GM18519 (cell line): ENCODE results near the gene TTLL8.

Experiments used
- ATAC-seq: cut with Tn5 transposase; IDR thresholded peaks from one replicate; pipeline ENCODE4 v1.9.1; 2021; ENCODE audit warnings: mild to moderate bottlenecking, moderate library complexity; ENCODE audit not compliant: unreplicated experiment, low FRiP score

Gene TTLL8

GRCh38 chr22:50022171-50022819 is 35.8 kb downstream of the TTLL8 start:
- ATAC-seq = no peak

GRCh38 chr22:50020606-50021005 is 37.5 kb downstream of the TTLL8 start:
- no peak for ATAC-seq

- no peak for ATAC-seq
Measured at GRCh38 chr22:50019316-50019715, 38.8 kb downstream of the TTLL8 start.

GRCh38 chr22:50018608-50019285 is 39.4 kb downstream of the TTLL8 start:
- no peak for ATAC-seq

- ATAC-seq = no peak
Measured at GRCh38 chr22:50017701-50018224, 40.3 kb downstream of the TTLL8 start.

GRCh38 chr22:50016988-50017700 is 41.0 kb downstream of the TTLL8 start:
- no peak for ATAC-seq

GRCh38 chr22:50016308-50016987 is 41.6 kb downstream of the TTLL8 start:
- ATAC-seq = no peak

GRCh38 chr22:50015451-50016307 is 42.4 kb downstream of the TTLL8 start:
- ATAC-seq = no peak

GRCh38 chr22:50014655-50015401 is 43.3 kb downstream of the TTLL8 start:
- ATAC-seq = no peak

GRCh38 chr22:50014053-50014501 is 44.0 kb downstream of the TTLL8 start:
- ATAC-seq = no peak

- ATAC-seq = no peak
Measured at GRCh38 chr22:50012211-50013181, 45.6 kb downstream of the TTLL8 start, which contains the start of gene IL17REL. IL17REL (minus strand) TSS chr22:50012765; CDS start chr22:50012646, 119 bp downstream.

- no peak for ATAC-seq
Measured at GRCh38 chr22:50011447-50012210, 46.5 kb downstream of the TTLL8 start.

GRCh38 chr22:50010676-50011446 is 47.2 kb downstream of the TTLL8 start:
- no peak for ATAC-seq

- no peak for ATAC-seq
Measured at GRCh38 chr22:50009765-50010675, 48.1 kb downstream of the TTLL8 start.

GRCh38 chr22:50009251-50009650 is 48.8 kb downstream of the TTLL8 start:
- ATAC-seq = no peak
